Hematopoietic multipotent progenitor cell treated with erythropoietin and hydrocortisone succinate and interleukin-3 and kit ligand, for 6 days (in vitro differentiated cells): Measurements from ENCODE around the gene SPEF2.

ENCODE experiments used
- DNase-seq: peaks from one replicate; pipeline ENCODE4 v3.0.0-alpha.2; 2015

SPEF2 gene, protein sequence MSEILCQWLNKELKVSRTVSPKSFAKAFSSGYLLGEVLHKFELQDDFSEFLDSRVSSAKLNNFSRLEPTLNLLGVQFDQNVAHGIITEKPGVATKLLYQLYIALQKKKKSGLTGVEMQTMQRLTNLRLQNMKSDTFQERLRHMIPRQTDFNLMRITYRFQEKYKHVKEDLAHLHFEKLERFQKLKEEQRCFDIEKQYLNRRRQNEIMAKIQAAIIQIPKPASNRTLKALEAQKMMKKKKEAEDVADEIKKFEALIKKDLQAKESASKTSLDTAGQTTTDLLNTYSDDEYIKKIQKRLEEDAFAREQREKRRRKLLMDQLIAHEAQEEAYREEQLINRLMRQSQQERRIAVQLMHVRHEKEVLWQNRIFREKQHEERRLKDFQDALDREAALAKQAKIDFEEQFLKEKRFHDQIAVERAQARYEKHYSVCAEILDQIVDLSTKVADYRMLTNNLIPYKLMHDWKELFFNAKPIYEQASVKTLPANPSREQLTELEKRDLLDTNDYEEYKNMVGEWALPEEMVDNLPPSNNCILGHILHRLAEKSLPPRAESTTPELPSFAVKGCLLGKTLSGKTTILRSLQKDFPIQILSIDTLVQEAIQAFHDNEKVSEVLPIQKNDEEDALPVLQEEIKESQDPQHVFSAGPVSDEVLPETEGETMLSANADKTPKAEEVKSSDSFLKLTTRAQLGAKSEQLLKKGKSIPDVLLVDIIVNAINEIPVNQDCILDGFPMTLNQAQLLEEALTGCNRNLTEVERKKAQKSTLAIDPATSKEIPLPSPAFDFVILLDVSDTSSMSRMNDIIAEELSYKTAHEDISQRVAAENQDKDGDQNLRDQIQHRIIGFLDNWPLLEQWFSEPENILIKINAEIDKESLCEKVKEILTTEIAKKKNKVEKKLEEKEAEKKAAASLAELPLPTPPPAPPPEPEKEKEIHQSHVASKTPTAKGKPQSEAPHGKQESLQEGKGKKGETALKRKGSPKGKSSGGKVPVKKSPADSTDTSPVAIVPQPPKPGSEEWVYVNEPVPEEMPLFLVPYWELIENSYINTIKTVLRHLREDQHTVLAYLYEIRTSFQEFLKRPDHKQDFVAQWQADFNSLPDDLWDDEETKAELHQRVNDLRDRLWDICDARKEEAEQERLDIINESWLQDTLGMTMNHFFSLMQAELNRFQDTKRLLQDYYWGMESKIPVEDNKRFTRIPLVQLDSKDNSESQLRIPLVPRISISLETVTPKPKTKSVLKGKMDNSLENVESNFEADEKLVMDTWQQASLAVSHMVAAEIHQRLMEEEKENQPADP (N-terminal part only)

GRCh38 chr5:35617435-35618303, at the start of gene SPEF2:
TSS of gene SPEF2 (plus strand) at chr5:35617863. CDS start at chr5:35617998, 135 bp downstream.
- DNase-seq: peak; percentile 94

- DNase-seq: no peak
Observed at GRCh38 chr5:35575578-35575977, 42.1 kb upstream of the SPEF2 start.

GRCh38 chr5:35587419-35587818, 30.2 kb upstream of the SPEF2 start:
- no peak for DNase-seq

DNA sequence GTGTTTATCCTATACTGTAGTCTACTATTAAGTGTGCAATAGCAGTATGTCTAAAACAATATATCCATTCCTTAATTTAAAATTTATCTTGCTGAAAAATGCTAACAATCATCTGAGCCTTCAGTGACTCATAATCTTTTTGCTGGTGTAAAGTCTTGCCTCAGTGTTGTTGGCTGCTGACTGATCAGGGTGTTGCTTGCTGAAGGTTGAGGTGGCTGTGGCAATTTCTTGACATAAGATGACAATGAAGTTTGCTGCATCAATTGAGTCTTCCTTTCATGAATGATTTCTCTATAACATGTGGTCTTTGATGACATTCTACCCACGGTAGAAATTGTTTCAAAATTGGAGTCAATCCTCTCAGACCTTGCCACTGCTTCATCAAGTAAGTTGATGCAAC, 24.3 kb upstream of the SPEF2 start:
- DNase-seq: no peak

DNA sequence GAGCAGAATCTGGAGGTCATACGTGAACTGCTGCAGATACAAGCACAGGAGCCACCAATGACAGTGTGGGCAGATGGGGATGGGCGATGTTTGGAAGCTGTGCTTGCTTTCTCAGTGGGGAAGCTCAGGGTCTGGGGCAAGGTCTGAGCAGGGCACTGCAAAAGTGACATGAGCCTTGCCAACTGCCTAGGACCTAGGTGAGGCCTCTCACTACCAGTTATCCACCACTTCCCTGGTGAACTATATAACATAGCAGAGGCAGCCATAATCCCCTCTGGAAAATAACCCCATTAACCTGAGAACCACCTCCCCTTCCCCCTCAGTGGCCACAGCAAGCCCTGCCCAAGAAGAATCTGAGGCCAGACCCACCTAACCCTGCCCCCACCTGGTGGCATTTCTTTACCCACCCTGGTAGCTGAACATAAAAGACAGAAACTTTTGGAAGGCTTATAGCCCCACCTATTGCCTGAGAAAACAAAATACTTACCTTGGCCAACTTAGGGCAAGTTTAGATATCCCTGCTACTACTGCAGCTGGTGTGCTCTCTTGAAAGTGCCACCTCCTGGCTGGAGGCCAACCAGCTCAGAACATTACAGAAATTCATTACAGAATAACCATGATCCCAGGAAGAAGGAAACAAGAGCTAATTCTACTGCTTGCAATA, 18.8 kb upstream of the SPEF2 start:
- peak; percentile 6 for DNase-seq

GRCh38 chr5:35600591-35600990, 17.1 kb upstream of the SPEF2 start:
- DNase-seq: no peak

GRCh38 chr5:35608881-35609779, 8.5 kb upstream of the SPEF2 start:
- no peak for DNase-seq

GRCh38 chr5:35617060-35617434, 616 bp upstream of the SPEF2 start:
- DNase-seq: no peak

GRCh38 chr5:35618304-35618636, 607 bp downstream of the SPEF2 start:
- peak; percentile 54 for DNase-seq

DNA sequence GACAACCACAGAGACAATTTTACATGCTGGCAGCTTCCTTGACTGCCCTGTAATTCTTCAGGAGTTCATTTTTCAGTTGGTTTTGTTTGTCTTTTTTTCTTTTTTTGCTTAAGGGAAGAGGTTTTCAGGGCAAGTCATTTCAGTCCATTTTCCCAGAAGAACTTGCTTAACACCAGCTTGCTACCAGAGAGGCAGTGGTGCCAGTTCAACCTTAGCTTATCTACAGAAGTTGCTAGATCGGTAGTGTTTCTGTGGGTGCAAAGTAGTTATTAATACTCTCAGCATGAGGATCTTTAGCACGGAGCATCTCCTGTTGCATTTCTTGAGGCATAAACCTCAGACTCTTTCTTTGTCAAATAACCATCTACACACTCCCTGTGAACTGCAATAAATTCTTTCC, 1.1 kb downstream of the SPEF2 start:
- DNase-seq: peak; percentile 26

- DNase-seq: no peak
Observed at GRCh38 chr5:35622974-35623373, 5.3 kb downstream of the SPEF2 start.

DNA sequence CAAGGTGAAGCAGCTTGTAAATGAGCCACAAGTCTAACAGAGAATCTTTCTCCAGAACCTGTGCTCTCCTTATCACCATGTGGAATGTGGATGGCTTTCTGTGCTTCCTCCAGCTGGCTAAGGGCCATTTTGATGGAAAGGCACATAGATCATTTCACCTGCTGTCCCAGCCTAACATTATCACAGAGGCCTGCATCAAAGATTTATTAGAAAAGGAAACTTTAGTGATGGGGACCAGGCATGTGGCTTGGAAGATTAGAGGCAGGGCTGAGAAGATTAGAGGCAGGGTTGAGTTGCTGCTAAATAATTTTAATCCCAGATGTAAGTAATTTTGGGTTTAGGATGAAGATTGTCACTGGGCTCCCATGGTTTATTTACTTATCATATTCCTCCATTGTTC, 6.3 kb downstream of the SPEF2 start:
- DNase-seq: no peak

DNA sequence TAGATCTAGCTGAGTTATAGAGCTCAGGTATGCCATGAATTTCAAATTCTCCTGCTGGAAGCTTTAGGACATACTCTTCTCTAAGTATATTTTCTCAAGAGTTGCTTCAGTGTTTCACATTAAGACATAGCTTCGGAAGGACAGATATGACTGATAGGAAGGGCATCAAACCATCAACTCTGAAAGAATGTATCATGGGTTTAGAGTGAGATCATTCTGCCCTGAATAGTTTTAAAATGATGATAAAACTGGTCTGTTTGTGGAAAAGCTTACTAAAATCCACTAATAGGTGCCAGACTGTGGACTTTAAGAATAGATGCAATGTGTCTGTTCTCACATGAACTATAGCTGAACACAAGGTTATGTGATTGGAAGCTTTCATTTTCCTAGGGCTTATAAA, 8.4 kb downstream of the SPEF2 start:
- no peak for DNase-seq

GRCh38 chr5:35626553-35626952, 8.9 kb downstream of the SPEF2 start:
- DNase-seq: no peak

- DNase-seq: no peak
Observed at GRCh38 chr5:35634326-35634725, 16.7 kb downstream of the SPEF2 start.

GRCh38 chr5:35640623-35641022, 23.0 kb downstream of the SPEF2 start:
- DNase-seq: no peak

GRCh38 chr5:35644543-35644942, 26.9 kb downstream of the SPEF2 start:
- no peak for DNase-seq

- DNase-seq: no peak
Observed at GRCh38 chr5:35647128-35647527, 29.5 kb downstream of the SPEF2 start.

GRCh38 chr5:35647712-35648111, 30.0 kb downstream of the SPEF2 start:
- DNase-seq: no peak

GRCh38 chr5:35651002-35651756, 33.5 kb downstream of the SPEF2 start:
- peak; percentile 74 for DNase-seq
